ENCODE data around the gene PDIA4.
"Not testable (repeated sequence)": the region's sequence is repeated elsewhere in the genome, so short reads cannot be mapped to it uniquely, and the experiment has no call there.

The PDIA4 gene

DNA sequence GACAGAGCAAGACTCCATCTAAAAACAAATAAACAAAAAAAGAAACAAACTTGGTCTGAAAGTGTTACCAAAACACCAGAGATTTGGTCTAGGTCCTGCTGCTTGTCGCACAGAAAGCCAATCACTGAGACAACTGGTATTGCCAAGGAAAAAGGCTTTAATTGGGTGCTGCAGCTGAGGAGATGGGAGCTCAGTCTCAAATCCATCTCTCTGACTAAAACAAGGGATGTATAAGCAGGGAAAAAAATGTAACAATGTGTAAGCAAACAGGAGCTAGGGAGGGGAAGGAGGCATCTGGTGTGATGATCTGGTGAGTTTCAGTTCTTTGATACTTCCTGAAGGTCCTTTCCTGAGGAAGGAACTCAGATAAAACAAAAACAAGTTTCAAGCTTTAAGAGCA is 8.4 kb upstream of the PDIA4 start:
- DNase-seq (ENCODE audit: low read depth), result no peak

GRCh38 chr7:149031353-149031910 is 3.1 kb upstream of the PDIA4 start:
- no peak for DNase-seq (ENCODE audit: low read depth)

DNA sequence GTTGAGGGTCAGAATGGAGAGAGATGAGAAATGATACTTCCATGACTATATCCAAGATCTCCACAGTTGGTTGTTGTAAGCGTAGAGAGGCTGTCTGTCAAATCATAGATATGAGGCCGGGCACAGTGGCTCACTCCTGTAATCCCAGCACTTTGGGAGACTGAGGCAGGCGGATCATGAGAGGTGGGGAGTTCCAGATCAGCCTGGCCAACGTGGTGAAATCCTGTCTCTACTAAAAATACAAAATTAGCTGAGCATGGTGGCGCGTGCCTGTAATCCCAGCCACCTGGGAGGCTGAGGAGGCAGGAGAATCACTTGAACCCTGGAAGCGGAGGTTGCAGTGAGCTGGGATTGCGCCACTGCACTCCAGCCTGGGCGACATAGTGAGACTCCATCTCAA is 2.1 kb upstream of the PDIA4 start:
- DNase-seq (ENCODE audit: low read depth), result not testable (repeated sequence)

GRCh38 chr7:149027611-149028345 is 527 bp downstream of the PDIA4 start:
- no peak for DNase-seq (ENCODE audit: low read depth)

DNA sequence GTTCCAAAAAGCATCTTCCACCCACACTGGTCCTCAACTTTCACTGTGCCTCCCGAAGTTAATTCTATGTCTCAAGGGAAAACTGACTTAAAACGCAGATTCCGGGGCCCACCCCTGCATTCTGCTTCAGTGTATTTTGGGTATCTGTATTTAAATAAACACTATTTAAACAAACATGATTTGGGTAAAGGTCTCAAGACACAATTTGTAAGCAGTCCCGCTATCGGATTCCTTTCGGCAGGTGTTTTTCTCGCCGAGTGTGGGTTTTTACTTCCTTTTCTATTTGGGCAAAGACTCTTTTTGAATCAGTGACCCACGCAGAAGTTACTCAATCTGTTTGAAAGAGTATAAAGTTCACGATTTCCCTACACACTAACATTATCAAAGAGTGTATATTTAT is 1.2 kb downstream of the PDIA4 start:
- DNase-seq (ENCODE audit: low read depth), result no peak

DNA sequence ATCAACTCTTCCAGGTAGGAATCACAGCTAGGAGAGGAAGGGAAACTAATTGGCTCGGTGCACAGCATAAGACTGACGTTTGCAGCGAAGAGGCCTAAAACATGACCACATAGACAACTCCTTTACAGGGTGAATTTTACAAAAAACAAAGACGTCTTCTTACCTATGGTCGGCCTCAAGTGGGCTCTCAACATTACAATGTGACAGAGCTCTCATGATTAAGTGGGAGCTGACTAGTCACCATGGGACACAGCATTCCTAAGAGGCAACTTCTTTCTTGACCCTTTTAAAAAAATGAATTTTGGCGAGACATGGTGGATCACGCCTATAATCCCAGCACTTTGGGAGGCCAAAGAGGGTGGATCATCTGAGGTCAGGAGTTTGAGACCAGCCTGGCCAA is 4.6 kb downstream of the PDIA4 start:
- no peak for DNase-seq (ENCODE audit: low read depth)

DNA sequence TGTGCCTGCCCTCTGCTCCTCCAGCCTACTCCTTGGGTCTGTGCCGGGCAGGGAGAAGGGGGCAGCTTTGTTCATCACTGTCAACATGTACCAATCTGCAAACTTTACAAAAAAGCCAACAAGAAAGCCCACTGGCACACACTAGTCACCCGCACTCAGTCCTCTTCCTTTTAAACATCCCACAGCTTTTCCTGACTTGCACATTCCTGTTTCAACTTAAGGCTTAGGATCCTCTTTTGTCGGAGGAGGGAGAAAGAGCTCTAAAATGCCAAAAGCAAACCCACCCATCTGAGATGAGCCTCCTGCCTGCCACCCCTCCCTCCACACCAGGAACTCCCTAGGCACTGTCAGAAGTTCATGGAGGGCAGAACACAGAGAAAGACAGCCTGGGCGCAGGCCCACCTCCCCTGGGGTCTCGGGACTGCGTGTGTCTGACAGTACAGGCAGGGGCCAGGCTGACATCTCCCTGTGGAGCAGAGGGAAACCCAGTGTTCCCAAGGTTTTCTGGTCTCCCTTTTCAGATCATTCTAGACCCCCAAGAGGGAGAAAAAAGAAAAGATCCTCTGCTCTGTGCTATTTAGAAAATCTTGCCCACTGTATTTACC is 5.4 kb downstream of the PDIA4 start:
- no peak for DNase-seq (ENCODE audit: low read depth)

DNA sequence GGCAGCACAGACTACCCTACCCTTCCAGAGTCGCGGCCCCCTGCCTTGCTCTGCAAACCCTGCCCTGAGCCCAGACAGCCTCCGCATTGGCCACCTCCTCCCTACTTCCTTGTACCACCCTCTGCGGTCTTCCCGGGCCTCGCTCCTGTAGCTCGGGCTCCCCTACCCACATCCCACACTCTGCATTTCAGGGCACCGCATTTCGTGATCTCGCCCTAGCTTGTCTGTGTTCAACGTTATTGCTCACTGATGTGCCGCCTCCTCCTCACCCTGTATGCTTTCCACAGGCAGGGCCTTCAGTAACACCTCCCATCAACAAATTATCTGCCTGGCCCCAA is 6.6 kb downstream of the PDIA4 start:
- DNase-seq (ENCODE audit: low read depth), result no peak

DNA sequence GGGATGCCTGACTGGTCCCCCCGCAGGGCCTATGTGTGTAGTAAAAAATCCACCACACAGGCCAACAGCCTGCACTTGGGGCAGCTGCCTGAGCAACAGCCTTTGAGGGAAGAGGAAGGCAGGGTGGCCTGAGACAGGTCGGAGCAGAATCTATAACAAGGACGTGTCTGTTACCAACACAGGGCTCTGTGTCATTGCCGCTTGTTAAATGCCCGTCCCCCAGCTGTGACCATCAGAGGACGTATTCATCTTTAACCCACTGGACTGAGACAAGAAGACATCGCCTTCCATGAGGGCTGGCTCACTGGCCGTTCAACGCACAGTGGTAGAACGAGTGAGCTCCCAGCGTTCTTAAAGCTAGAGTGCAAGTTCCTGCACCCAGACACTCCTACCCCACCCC is 7.8 kb downstream of the PDIA4 start:
- DNase-seq (ENCODE audit: low read depth), result no peak

DNA sequence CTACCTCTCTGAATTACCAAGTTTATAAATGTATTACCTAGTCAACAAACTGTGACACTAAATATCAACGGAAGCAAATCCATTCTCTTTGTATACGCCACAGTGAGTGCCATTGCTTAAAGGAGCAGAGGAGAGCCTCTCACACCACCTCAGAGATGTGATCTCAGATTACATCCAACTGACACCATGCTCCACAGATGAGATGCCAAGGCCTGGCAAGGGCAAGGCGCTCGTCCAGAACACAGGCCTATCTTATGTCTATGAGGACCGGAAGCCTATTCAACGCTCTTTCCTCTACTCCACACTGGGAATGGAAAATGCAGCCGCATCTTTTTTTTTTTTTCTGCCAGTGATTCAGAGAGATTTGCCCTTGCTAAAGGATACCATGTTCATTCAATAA is 11.4 kb downstream of the PDIA4 start:
- no peak for DNase-seq (ENCODE audit: low read depth)

DNA sequence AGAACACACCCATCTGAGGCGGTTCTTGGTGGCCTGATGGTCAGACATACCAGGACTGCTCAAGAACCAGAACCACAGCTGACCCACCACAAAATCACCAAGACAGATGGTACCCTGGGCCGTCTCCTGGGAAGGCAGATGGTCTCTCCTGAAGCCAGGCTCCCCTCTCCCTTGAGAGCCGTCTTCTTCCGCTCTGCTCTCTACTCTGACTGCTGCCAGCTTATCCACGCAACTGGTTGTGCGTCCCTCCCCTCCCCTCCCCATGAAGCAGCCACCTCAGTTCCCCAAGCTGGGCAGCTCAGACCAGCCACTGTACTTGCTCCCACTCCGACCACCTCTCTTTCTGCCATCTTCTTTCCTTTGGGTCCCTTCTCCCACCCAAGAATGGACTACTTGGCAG is 14.0 kb downstream of the PDIA4 start:
- no peak for DNase-seq (ENCODE audit: low read depth)

DNA sequence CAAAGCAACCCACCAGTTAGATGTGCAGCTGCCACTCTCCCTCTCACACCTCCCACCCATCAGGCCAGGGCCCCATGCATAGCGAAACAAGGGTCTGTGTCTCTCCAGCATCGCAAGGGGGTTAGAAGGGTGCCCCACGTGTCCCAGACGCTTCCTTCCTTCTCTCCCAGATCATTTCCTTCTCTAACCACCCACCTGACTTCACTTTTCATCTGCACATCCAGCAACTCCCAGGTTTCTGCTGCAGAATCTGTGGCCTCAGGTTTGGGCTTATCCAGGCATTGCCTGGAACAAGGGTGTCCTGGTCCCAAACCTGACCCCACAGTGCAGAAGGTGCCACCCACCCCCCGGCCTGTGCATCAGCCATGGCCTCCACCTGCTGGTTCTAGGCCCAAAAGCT is 14.4 kb downstream of the PDIA4 start:
- DNase-seq (ENCODE audit: low read depth), result no peak

DNA sequence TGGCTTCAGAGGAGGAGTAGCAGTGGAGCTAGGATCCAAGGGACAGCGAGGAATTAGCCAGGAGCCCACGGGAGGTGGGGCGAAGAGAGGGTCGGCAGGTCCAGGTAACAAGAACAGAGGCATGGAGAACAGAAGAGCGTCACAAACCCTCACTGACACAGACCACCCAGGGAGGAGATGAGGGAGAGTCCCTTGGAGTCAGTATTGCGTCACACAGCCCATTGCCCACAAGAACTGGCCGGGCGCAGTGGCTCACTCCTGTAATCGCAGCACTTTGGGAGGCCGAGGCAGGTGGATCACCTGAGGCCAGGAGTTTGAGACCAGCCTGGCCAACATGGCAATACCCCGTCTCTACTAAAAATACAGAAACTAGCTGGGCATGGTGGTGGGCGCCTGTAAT is 15.6 kb downstream of the PDIA4 start:
- not testable (repeated sequence) for DNase-seq (ENCODE audit: low read depth)

DNA sequence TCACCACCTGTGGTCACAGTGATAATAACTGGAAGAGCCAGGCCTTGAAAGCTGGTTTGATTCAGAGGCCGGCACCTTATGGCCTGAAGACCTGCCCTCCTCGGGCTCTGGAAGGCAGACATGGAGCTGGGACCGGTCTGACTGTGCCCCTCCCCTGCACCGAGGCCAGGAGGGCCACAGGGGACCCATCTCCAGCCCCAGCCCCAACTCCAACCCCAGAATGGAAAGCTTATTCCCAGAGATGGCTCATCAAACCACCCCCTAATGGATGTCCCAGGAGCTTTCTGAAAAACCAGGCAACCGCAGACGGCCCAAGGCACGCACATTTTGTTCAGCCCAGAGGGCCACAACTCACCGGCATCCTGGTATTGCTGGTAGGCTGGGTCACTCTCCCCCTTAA is 16.8 kb downstream of the PDIA4 start:
- DNase-seq (ENCODE audit: low read depth), result no peak

DNA sequence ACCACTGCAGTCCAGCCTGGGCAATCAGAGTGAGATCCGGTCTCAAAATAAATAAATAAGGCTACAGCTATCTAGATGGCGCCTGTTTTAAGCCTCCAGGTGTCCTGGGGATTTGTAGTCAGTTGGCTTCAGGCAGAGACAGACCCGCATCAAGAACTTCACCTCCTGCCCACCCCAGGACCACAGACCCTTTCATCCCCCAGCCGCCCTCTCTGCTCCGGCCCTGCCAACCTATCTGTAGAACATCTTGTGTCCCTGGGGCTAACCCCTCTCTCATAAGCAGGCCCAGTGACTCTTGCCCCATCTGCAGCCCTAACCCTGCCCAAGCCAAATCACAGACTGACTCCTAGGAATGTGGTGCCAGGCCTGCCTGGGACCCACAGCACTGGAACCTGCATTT is 17.9 kb downstream of the PDIA4 start:
- DNase-seq (ENCODE audit: low read depth), result no peak

DNA sequence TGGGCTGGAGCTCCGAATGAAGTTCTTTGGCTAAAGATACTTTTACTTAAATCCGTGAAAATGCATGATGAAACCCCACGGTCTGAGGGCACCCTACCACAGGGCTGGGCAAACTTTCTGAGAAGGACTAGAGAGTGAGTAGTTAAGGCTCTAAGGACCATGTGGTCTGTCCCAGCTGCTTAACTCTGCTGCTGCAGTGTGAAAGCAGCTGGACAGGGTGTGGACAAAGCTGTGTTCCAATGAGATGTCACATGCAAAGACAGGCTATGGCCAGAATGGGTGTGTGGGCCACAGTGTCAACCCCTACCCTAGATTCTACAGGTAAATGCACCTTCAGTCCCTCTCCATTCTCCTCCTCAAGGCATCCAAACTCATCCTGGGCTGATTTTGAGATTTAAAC is 18.8 kb downstream of the PDIA4 start:
- DNase-seq (ENCODE audit: low read depth), result no peak

DNA sequence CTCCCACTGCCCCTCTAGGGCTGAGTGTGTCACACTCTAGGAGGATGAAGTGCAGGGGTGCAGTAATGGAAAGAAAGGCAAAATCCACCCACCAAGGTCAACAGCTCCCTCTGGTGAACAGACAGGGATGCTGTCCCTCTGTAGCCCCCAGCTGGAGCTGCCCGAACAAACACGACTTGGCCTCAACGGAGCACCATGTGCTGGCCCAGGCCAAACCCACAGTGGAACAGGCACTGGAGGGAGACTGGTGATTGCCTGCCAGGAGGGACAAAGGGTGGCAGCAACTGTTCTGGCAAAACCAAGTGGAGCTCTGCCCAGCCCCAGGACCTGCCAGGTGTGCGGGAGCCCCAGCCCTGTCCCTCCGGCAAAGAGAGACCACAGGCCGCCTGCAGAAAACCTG is 20.7 kb downstream of the PDIA4 start:
- no peak for DNase-seq (ENCODE audit: low read depth)

DNA sequence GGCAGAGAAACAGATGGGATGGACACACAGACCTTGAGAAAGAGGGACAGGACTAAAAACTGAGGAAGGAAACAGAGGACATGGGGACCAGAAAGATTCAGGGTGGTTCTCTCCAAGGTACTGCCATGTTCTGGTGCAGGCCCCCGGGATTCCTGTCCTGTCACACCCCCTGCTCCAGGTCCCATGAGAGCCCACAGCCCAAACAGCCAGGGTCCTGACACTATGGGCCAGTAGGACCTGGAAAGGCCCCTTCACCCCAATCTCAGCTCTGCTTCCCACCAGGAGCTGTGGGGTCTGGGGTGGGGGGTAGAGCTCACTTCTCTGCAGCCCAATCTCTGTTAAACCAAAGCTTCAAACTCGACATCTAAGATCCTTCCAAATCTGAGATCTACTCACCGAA is 21.2 kb downstream of the PDIA4 start:
- no peak for DNase-seq (ENCODE audit: low read depth)

DNA sequence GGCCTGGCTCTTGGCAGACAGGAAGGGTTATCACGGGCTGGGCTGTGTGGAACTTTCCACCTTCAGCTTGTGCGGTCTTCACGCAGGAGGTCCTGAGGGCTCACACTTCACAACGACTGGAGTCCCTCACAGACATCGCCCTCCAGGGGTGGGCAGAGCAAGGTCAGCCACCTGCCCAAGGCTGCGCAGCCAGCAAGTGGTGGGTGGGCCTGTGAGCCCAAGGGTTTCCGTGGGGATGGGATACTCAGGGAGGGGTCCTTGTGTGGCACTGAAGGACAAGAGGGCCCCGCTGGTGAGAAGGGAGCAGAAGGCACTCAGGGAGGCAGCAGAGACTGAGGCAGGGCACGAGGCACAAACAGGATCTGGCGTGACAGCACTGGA is 22.0 kb downstream of the PDIA4 start:
- DNase-seq (ENCODE audit: low read depth), result no peak

GRCh38 chr7:149005427-149006344 is 22.6 kb downstream of the PDIA4 start:
- peak; percentile 59 for DNase-seq (ENCODE audit: low read depth)

GRCh38 chr7:149004405-149005370 is 23.6 kb downstream of the PDIA4 start:
- DNase-seq (ENCODE audit: low read depth), result no peak
